Subcutaneous abdominal adipose tissue (tissue), 5 donors: ENCODE results near the gene PTX4.

Experiments
- H3K27ac ChIP-seq: one replicate; pipeline ENCODE4 v1.7.0; 2013; ENCODE audit warnings: low read depth, mild to moderate bottlenecking, inconsistent platforms, low read length, moderate library complexity
- H3K27me3 ChIP-seq, 5 donors: one replicate each; pipeline ENCODE4 v1.7.0; 2013; ENCODE audit warnings: low read length in 5 of 5, inconsistent platforms in 1 of 5; ENCODE audit not compliant: control insufficient read depth in 5 of 5, insufficient read depth in 4 of 5
- H3K36me3 ChIP-seq, 5 donors: one replicate each; pipeline ENCODE4 v1.7.0; 2013; ENCODE audit warnings: low read length in 5 of 5; ENCODE audit not compliant: control insufficient read depth in 5 of 5, insufficient read depth in 5 of 5
- H3K4me1 ChIP-seq, 5 donors: one replicate each; pipeline ENCODE4 v1.7.0; 2013; ENCODE audit warnings: low read length in 5 of 5, mild to moderate bottlenecking in 3 of 5, moderate library complexity in 1 of 5; ENCODE audit not compliant: control insufficient read depth in 5 of 5, insufficient read depth in 5 of 5
- H3K4me3 ChIP-seq, 5 donors: one replicate each; pipeline ENCODE4 v1.7.0; 2013; ENCODE audit warnings: low read length in 5 of 5, low read depth in 1 of 5
- H3K9ac ChIP-seq, 5 donors: one replicate each; pipeline ENCODE4 v1.7.0; 2013; ENCODE audit warnings: low read length in 5 of 5, mild to moderate bottlenecking in 4 of 5, moderate library complexity in 3 of 5
- H3K9me3 ChIP-seq, 5 donors: one replicate each; pipeline ENCODE4 v1.7.0; 2013; ENCODE audit warnings: low read length in 5 of 5; ENCODE audit not compliant: control insufficient read depth in 5 of 5
- donor health status: healthy.
- donor health status: healthy.
- donor health status: healthy.
- donor health status: healthy.
- donor health status: healthy.

Gene PTX4

DNA sequence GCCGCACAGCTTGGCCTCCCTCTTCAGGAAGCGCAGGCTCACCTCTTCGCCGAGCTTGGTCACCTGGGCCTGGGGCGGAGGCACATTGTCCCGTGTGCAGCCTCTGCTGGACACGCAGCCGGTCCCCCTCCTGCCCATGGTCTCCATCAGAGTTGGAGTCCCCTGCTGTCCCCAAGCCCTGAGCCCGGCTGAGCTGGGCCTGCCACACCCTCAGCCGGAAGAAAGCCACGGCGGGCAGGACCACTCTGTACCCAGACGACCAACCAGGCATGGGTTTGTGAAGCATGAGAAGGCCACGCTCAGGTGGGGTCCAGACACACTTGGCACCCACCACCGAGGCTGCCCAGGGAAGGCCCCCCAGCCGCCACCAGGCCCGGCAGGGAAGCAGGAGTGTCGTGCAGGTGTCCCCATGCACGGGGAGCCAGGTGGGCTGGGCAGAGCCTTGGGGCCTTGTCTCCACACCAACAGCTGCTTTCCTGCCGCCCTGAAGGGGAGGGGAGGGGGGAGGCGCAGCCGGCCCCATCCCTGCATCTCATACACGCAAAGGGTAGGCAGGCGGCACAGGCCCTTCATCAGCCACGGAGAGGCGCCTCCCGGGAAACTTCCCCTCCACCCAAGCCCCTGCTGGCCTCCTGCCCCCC, 49.6 kb downstream of the PTX4 start:
- no peak overlapping the region for H3K9ac ChIP-seq
- H3K4me1 ChIP-seq = peaks cover 0 to 5% (median 3%) of the 10 kb centered on the region in 5 donors
- no peak overlapping the region for H3K27ac ChIP-seq
- no peaks in the 10 kb centered on the region for H3K36me3 ChIP-seq
- H3K9me3 ChIP-seq = no peaks in the 10 kb centered on the region
- H3K27me3 ChIP-seq = no peaks in the 10 kb centered on the region
- H3K4me3 ChIP-seq = no peak overlapping the region

- H3K9ac ChIP-seq = no peak overlapping the region
- H3K36me3 ChIP-seq = no peaks in the 10 kb centered on the region
- peaks cover 0 to 5% (median 0%) of the 10 kb centered on the region in 5 donors for H3K27me3 ChIP-seq
- H3K4me3 ChIP-seq = no peak overlapping the region
- no peaks in the 10 kb centered on the region for H3K4me1 ChIP-seq
- H3K27ac ChIP-seq = no peak overlapping the region
- H3K9me3 ChIP-seq = no peaks in the 10 kb centered on the region
These were observed 50.3 kb downstream of the PTX4 start for GRCh38 chr16:1438229-1439057.

DNA sequence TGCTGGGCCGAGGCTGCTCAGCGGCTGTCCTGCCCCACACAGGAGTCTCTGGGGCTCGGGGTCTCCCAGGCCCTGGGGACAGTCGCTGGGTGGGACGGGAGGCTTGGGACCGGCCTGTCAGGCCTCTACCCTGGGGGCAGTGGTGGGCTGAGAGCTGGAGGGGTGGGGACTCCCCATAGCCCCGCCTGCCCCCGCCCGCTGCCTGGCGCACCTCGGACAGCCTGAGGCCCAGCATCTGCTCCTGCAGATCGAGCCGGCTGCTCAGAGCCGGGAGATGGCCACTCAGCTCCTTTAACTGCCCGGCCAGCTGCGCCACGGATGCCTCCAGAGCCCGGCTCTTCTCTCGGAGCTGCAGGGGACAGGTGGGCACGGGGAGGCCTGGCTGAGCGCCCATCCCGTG, 51.1 kb downstream of the PTX4 start:
- Histone ChIP-seq H3K9me3 (no peaks in the 10 kb centered on the region), H3K36me3 (no peaks in the 10 kb centered on the region), H3K27ac (no peak overlapping the region), H3K4me3 (no peak overlapping the region), H3K27me3 (peaks cover 0 to 9% (median 0%) of the 10 kb centered on the region in 5 donors), H3K9ac (no peak overlapping the region), H3K4me1 (peaks cover 0 to 7% (median 0%) of the 10 kb centered on the region in 5 donors)

DNA sequence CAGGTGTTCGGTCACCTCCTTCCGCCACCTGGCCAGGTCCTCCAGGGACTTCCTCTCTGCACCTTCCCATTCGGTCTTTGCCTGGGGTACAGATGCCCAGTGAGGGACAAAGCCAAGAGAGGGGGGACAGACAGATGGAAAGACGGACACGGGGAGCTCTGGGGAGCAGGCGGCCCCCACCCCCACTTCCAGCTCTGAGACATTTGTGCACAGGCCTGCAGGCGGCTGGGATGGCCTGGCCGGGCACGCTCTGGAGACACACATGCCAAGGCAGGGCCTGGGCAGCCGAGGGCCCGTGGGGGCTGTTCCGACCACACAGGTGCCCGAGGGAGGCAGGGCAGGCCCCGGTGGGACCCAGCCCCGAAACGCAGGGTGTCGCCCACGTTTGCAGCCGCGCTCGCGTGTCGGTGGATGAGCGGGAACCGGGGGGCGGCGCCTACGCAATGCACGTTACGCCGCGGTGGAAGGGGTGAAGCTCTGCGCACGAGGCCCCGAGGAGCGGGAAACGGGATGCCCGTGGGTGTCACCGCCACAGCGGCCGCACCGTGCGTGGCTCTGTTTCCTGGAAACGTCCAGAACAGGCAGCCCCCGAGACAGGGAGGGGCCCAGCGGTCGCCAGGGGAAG, 51.9 kb downstream of the PTX4 start:
- H3K9me3 ChIP-seq = no peaks in the 10 kb centered on the region
- no peak overlapping the region for H3K27ac ChIP-seq
- H3K27me3 ChIP-seq = peaks cover 0 to 12% (median 4%) of the 10 kb centered on the region in 5 donors
- peaks cover 0 to 11% (median 0%) of the 10 kb centered on the region in 5 donors for H3K4me1 ChIP-seq
- no peak overlapping the region for H3K9ac ChIP-seq
- H3K36me3 ChIP-seq = no peaks in the 10 kb centered on the region
- no peak overlapping the region for H3K4me3 ChIP-seq

DNA sequence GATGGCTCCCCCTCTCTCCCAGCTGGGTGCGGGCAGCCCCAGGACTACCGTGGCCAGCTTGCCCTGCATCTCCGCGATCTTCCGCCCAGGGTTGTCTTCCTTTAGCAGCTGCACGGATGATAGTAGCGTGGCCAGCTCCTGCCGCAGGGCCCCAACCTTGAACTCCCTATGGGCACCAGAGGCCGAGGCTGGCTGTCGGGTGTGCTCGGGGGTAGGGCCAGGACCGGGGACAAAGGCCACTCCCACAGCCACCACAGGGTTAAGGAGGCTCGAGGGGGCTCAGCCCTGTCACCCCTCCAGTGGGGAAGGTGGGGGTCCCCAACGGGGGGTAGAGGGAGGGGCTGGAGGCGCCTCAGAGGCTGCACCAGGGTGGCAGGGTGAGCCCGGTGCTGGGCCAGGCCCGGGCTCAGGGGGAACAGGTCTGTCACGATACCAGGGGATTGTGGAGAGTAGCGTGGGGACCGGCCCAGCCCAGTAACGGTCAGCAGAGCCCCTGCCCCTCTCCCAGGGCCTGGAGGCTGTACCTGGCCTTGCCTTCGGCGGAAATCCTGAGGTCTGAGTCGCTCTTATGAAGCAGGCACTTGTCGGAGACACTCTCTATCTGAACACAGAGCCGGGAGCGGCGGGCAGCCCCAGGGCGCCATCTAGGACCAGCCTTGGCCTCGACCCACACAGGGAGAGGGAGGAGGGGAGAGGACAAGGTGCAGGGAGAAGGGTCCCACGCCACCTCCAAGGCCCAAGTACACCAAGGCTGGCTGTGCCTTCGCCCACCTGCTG, 52.6 kb downstream of the PTX4 start:
- H3K27me3 ChIP-seq = peaks cover 0 to 14% (median 8%) of the 10 kb centered on the region in 5 donors
- H3K9ac ChIP-seq = no peak overlapping the region
- peaks cover 0 to 13% (median 0%) of the 10 kb centered on the region in 5 donors for H3K4me1 ChIP-seq
- H3K27ac ChIP-seq = no peak overlapping the region
- no peaks in the 10 kb centered on the region for H3K36me3 ChIP-seq
- no peak overlapping the region for H3K4me3 ChIP-seq
- no peaks in the 10 kb centered on the region for H3K9me3 ChIP-seq
